ENCODE measurements around the gene CDK12.

GRCh38 chr17:39531252-39531651 lies 70.0 kb downstream of the CDK12 start:
- TF ChIP-seq CTCF (conservative IDR thresholded peaks at IDR 0.05 in 1 of 2, IDR thresholded peaks at IDR 0.05 in 1 of 2; ENCODE audit: low read depth in 1 of 2, low read length in 2 of 2): no peak
- no peak for TF ChIP-seq EZH2 (IDR thresholded peaks at IDR 0.05; ENCODE audit: low read length, missing control alignments)

Measured in fibroblast of lung (primary cell).